ENCODE measurements around the gene C1QL2.

Gene C1QL2

DNA sequence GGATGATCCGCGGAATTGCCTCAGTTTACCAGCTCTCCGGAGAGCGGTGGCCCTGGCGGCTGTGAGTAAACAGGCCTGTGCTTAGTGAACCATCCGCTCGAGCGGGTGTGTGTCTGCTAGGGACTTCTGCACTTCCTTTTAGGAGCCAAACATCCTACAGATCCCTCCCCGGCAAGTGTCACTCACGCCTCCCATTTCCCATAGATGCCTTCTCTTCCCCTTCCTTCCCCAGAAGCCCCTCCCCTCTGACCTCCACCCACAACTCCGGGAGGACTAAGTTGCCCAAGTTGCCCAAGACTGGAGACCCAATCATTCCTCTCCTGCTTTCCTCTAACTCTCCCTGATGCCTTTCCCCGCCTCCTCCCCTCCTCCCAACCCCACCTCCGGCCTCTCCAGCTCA, 2.9 kb downstream of the C1QL2 start:
- H3K27me3 ChIP-seq (ENCODE audit: control insufficient read depth, insufficient read depth, low read length) = peaks cover 72% of the 10 kb centered on the region
- no peaks in the 10 kb centered on the region for H3K9me3 ChIP-seq (ENCODE audit: control insufficient read depth, low read length)
- no peaks in the 10 kb centered on the region for H3K4me1 ChIP-seq (ENCODE audit: control insufficient read depth, insufficient read depth, low read length)
- H3K36me3 ChIP-seq (ENCODE audit: control insufficient read depth, insufficient read depth, low read length) = no peaks in the 10 kb centered on the region
- no peak overlapping the region for H3K4me3 ChIP-seq (ENCODE audit: low read length)
- no peak overlapping the region for H3K9ac ChIP-seq (ENCODE audit: low read length)

DNA sequence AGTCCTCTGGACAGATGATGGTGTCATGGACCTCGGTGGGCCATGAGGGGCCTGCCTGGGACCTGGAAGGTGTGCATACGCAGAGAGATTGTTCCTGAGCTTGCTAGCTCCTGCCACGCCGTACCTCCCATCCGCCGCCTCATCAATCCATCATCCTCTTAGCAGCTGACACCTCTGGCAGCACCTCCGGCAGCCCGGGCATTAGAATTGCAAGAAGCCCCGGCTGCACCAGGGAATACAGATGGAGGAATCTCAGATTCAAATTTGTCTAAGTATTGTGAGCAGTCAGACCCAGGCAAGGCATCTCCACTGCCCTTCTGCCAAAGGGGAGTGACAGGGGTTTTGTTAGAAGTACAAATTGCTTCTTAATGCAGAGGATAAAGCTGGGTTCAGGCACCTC, 4.5 kb downstream of the C1QL2 start:
- no peak overlapping the region for H3K4me3 ChIP-seq (ENCODE audit: low read length)
- H3K27me3 ChIP-seq (ENCODE audit: control insufficient read depth, insufficient read depth, low read length) = peaks cover 66% of the 10 kb centered on the region
- H3K9ac ChIP-seq (ENCODE audit: low read length) = no peak overlapping the region
- no peaks in the 10 kb centered on the region for H3K36me3 ChIP-seq (ENCODE audit: control insufficient read depth, insufficient read depth, low read length)
- no peaks in the 10 kb centered on the region for H3K9me3 ChIP-seq (ENCODE audit: control insufficient read depth, low read length)
- no peaks in the 10 kb centered on the region for H3K4me1 ChIP-seq (ENCODE audit: control insufficient read depth, insufficient read depth, low read length)

DNA sequence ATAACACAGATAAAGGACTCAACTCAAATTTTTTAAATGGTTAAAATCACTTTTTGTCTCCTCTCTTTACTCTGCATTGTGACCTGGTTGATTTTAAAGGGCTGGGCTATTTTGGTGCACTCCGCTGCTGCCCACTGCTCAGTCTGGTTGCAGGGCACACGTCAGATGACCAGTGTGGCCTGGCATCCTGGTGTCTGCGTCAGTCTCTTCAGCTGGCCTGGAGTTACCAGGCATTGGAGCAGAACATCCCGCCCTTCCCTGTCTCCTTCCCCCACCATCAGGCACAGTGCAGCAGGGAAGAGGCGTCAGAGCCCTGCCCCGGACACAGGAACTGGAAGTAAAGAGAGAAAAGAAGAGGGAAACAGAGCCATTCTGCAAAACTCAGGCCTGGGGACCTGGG, 8.9 kb downstream of the C1QL2 start:
- no peak overlapping the region for H3K9ac ChIP-seq (ENCODE audit: low read length)
- peaks cover 24% of the 10 kb centered on the region for H3K27me3 ChIP-seq (ENCODE audit: control insufficient read depth, insufficient read depth, low read length)
- H3K9me3 ChIP-seq (ENCODE audit: control insufficient read depth, low read length) = no peaks in the 10 kb centered on the region
- no peak overlapping the region for H3K4me3 ChIP-seq (ENCODE audit: low read length)
- H3K36me3 ChIP-seq (ENCODE audit: control insufficient read depth, insufficient read depth, low read length) = no peaks in the 10 kb centered on the region
- no peaks in the 10 kb centered on the region for H3K4me1 ChIP-seq (ENCODE audit: control insufficient read depth, insufficient read depth, low read length)

DNA sequence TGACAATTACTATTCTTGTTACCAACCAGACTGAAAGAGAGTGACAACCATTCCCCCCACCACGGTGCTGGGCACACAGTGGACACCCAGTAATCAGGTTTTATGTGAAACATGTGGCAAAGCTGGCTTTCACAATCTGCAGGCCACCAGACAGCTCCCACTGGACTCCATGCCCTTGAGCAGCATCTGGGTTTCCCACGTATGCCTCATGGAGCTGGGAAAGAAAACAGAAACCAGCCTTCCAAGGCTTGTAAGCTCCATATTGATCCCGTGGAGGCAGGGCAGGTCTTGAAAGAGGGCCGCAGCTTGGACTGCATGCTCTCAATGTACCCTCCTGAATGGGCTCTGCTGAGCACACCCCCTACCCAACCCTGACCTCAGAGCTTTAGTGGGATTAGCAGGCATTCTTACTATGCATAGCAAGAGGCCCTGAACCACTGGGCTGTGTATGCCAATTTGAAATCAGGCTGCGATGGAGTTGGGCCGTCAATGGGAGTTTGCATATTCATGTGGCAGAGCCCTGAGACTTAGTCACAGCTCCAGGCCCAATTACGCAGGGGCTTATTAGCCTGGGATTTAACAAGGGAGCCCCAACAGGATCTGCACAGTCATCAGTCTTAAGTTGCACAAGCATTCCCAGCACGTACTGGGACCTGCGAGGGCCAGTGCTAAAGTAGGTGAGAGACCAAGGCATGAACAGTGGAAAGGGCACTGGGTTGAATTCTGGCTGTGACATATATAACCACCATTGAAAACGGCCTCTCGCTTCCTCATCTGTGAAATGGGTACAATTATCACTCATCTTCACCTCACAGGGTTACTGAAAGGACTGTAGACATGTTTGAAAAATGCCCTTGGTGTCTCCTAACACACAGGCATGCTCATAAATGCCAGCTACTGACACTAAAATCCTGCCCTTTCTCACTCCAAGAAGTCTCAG, 10.5 kb downstream of the C1QL2 start:
- Histone ChIP-seq H3K4me1 (ENCODE audit: control insufficient read depth, insufficient read depth, low read length) (no peaks in the 10 kb centered on the region), H3K4me3 (ENCODE audit: low read length) (no peak overlapping the region), H3K9ac (ENCODE audit: low read length) (no peak overlapping the region), H3K36me3 (ENCODE audit: control insufficient read depth, insufficient read depth, low read length) (no peaks in the 10 kb centered on the region), H3K9me3 (ENCODE audit: control insufficient read depth, low read length) (no peaks in the 10 kb centered on the region), H3K27me3 (ENCODE audit: control insufficient read depth, insufficient read depth, low read length) (peaks cover 9% of the 10 kb centered on the region)

DNA sequence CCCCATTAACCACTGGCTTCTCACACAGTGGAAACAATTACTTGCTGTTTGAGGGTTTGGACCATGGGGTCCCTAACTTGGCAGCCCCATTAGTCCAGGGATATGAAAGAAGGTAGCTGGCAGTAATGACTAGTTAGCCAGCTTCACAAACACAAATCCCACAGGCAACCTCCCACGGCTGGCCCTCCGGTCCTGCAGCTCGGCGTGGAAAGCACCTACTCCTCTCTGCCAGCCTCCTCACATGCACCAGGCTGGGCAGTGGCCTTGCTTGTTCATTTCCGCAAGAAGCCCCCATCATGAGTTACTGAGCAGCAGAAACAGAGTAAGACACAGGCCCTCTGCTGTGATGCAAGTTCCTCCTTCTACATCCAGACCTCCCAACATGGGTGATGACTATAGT, 13.7 kb downstream of the C1QL2 start:
- H3K36me3 ChIP-seq (ENCODE audit: control insufficient read depth, insufficient read depth, low read length) = no peaks in the 10 kb centered on the region
- H3K27me3 ChIP-seq (ENCODE audit: control insufficient read depth, insufficient read depth, low read length) = peaks cover 3% of the 10 kb centered on the region
- H3K4me1 ChIP-seq (ENCODE audit: control insufficient read depth, insufficient read depth, low read length) = no peaks in the 10 kb centered on the region
- no peaks in the 10 kb centered on the region for H3K9me3 ChIP-seq (ENCODE audit: control insufficient read depth, low read length)
- H3K9ac ChIP-seq (ENCODE audit: low read length) = no peak overlapping the region
- H3K4me3 ChIP-seq (ENCODE audit: low read length) = no peak overlapping the region

DNA sequence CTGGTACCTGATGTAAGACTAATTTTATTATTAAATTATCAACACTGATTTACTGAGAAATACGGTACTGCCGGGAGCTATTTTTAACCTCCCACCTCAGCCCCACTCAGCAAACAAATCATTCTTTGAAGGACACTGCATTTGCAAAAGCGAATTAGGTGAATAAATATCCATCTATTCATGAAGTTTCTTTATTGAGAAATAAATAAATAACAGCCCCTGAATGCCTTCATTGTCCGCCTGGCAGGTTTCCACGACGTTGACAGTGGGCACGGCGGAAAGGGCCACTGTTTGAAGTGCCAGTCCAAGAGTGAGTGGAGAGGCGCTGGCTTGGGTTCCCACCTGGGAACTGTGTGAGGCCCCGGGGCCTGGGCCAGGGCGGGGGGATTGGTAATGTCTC, 15.7 kb downstream of the C1QL2 start:
- H3K9ac ChIP-seq (ENCODE audit: low read length) = no peak overlapping the region
- no peaks in the 10 kb centered on the region for H3K36me3 ChIP-seq (ENCODE audit: control insufficient read depth, insufficient read depth, low read length)
- H3K4me3 ChIP-seq (ENCODE audit: low read length) = no peak overlapping the region
- no peaks in the 10 kb centered on the region for H3K9me3 ChIP-seq (ENCODE audit: control insufficient read depth, low read length)
- no peaks in the 10 kb centered on the region for H3K4me1 ChIP-seq (ENCODE audit: control insufficient read depth, insufficient read depth, low read length)
- H3K27me3 ChIP-seq (ENCODE audit: control insufficient read depth, insufficient read depth, low read length) = no peaks in the 10 kb centered on the region

DNA sequence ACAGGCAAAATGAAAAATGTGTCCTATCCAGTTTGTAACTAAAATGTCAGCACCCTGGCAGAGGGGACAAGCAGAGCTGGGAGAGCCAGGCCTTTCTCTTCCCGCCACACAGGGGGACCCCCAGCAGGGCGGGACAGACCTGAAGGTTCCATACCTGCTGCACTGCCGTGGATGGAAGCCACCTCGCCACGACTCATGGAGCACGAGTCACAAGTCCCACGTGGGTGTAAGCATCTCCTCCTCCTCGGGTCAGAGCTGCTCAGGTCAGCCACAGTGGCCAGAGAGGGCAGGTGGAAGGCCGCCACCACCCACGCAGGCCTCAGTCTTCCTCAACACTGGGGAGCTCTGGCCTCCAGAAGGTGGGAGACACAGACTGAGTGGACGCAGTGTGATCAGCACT, 21.0 kb downstream of the C1QL2 start:
- Histone ChIP-seq H3K36me3 (ENCODE audit: control insufficient read depth, insufficient read depth, low read length) (no peaks in the 10 kb centered on the region), H3K4me1 (ENCODE audit: control insufficient read depth, insufficient read depth, low read length) (no peaks in the 10 kb centered on the region), H3K9ac (ENCODE audit: low read length) (no peak overlapping the region), H3K9me3 (ENCODE audit: control insufficient read depth, low read length) (no peaks in the 10 kb centered on the region), H3K27me3 (ENCODE audit: control insufficient read depth, insufficient read depth, low read length) (no peaks in the 10 kb centered on the region), H3K4me3 (ENCODE audit: low read length) (no peak overlapping the region)

DNA sequence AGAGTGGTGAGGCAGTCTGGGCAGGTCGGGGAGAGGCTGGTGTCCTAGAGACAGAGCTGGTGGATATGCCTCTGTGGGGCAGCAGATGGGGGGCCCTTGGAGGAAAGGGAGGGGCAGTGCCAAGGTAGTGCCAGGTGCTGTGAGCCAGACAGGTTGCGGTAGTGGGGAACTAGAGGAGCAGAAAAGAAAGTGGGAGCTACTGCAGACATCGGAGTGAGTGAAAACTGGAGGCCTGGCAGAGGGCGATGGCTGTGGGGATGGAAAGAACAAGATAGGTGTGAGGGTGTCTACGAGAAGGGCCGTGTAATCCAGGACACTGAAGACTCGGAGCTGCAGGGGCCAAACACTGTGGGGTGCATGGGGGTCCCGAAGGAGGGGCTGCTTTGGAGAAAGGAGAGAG, 21.7 kb downstream of the C1QL2 start:
- no peaks in the 10 kb centered on the region for H3K36me3 ChIP-seq (ENCODE audit: control insufficient read depth, insufficient read depth, low read length)
- H3K9me3 ChIP-seq (ENCODE audit: control insufficient read depth, low read length) = no peaks in the 10 kb centered on the region
- no peaks in the 10 kb centered on the region for H3K27me3 ChIP-seq (ENCODE audit: control insufficient read depth, insufficient read depth, low read length)
- no peak overlapping the region for H3K9ac ChIP-seq (ENCODE audit: low read length)
- H3K4me3 ChIP-seq (ENCODE audit: low read length) = no peak overlapping the region
- H3K4me1 ChIP-seq (ENCODE audit: control insufficient read depth, insufficient read depth, low read length) = no peaks in the 10 kb centered on the region

DNA sequence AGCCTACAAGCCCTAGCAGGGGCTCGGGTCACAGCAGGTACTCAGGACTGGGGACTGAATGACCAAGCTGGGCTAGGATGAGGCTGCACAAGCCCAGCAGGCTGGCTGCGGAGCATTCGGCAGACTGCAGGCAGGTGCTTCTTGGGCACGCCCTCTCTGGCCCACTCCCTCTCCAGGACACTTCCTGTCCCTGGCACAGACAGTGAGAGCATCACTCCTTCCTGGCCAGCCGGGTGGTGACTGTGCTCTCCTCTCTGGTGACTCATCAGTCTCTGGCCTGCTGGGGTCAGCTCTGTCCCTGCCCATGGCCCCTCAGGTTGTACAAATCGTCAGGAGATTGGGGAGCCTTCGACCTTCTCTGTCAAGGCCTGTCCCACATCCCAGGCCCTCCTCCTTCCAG, 22.5 kb downstream of the C1QL2 start:
- Histone ChIP-seq H3K9me3 (ENCODE audit: control insufficient read depth, low read length) (no peaks in the 10 kb centered on the region), H3K27me3 (ENCODE audit: control insufficient read depth, insufficient read depth, low read length) (no peaks in the 10 kb centered on the region), H3K36me3 (ENCODE audit: control insufficient read depth, insufficient read depth, low read length) (no peaks in the 10 kb centered on the region), H3K9ac (ENCODE audit: low read length) (no peak overlapping the region), H3K4me1 (ENCODE audit: control insufficient read depth, insufficient read depth, low read length) (no peaks in the 10 kb centered on the region), H3K4me3 (ENCODE audit: low read length) (no peak overlapping the region)

DNA sequence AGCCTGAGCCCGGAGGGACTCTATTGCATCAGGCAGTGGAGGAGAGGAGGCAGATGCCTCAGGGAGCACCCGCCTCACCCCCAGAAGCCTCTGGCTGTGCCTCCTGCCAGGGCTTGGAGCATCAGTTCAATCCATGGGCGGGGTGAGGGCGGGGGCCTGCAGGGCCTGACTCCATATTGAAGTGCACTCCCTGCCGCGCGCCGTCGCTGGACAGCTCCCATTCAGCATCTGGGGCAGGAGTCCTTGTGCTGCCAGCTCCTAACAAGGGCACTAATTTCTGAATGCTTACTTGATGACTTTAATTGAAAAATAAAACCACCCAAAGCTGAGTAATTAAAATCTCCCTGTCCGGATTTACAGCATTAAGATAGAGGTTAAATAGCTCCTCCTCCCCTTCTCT, 23.8 kb downstream of the C1QL2 start:
- Histone ChIP-seq H3K9me3 (ENCODE audit: control insufficient read depth, low read length) (no peaks in the 10 kb centered on the region), H3K4me1 (ENCODE audit: control insufficient read depth, insufficient read depth, low read length) (no peaks in the 10 kb centered on the region), H3K36me3 (ENCODE audit: control insufficient read depth, insufficient read depth, low read length) (no peaks in the 10 kb centered on the region), H3K9ac (ENCODE audit: low read length) (no peak overlapping the region), H3K27me3 (ENCODE audit: control insufficient read depth, insufficient read depth, low read length) (peaks cover under 1% of the 10 kb centered on the region), H3K4me3 (ENCODE audit: low read length) (no peak overlapping the region)

DNA sequence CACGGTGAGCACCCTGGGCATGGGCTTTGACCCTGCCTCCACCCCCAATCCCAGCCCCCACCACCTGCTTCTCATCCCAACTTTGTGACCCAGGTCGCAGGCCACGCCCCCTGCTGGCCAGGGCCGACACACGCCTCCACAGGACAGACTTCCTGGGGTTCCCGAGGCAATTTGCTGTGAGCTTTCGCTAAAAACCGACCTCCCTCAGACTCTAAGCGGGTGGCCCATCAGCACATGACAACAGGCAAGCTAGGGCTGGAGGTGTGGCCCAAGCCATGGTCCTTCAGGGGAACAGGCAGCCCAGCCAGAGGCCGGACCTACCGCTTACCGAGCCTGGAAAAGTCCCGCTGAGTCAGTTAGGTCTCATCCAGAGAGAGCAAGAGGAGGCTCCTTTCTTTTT, 31.9 kb downstream of the C1QL2 start:
- H3K9ac ChIP-seq (ENCODE audit: low read length) = no peak overlapping the region
- peaks cover 15% of the 10 kb centered on the region for H3K27me3 ChIP-seq (ENCODE audit: control insufficient read depth, insufficient read depth, low read length)
- no peak overlapping the region for H3K4me3 ChIP-seq (ENCODE audit: low read length)
- no peaks in the 10 kb centered on the region for H3K4me1 ChIP-seq (ENCODE audit: control insufficient read depth, insufficient read depth, low read length)
- no peaks in the 10 kb centered on the region for H3K36me3 ChIP-seq (ENCODE audit: control insufficient read depth, insufficient read depth, low read length)
- no peaks in the 10 kb centered on the region for H3K9me3 ChIP-seq (ENCODE audit: control insufficient read depth, low read length)

DNA sequence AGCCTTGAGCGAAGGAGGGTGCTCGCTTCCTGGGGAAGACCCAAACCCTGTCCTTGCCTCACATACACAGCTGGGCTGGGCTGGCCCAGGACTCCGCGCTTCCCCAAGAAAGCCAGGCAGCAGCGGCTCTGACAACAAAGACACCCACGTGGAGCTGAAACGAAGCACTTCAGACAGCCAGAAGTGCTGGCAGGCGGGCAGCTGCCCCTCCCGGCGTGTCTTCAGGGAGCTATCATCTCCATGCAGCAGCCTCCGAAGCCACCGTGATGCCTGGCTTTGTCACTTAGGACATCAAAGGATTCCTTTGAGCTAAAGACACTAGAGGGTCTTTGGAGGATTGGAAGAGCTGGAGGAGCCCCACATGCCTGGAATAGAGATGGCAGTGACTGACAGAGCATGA, 35.2 kb downstream of the C1QL2 start:
- Histone ChIP-seq H3K9me3 (ENCODE audit: control insufficient read depth, low read length) (no peaks in the 10 kb centered on the region), H3K36me3 (ENCODE audit: control insufficient read depth, insufficient read depth, low read length) (no peaks in the 10 kb centered on the region), H3K27me3 (ENCODE audit: control insufficient read depth, insufficient read depth, low read length) (peaks cover 12% of the 10 kb centered on the region), H3K9ac (ENCODE audit: low read length) (no peak overlapping the region), H3K4me3 (ENCODE audit: low read length) (no peak overlapping the region), H3K4me1 (ENCODE audit: control insufficient read depth, insufficient read depth, low read length) (no peaks in the 10 kb centered on the region)

DNA sequence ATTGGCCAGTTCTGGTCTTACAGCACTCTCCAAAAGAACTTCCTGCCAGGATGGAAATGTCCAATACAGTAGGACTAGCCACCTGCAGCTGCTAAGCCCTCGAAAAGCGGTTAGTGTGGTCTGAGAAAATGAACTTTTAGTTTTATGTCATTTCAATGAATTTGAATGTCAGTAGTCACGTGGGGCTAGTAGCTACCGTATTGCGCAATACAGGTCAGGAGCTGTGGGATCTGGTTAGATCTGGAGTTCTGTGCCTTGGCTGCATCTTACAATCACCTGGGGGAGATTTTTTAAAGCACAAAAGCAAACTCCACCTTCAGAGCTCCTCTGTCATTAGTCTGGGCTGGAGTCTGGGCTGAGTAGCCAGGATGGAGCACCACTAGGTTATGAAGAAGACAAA, 35.9 kb downstream of the C1QL2 start:
- H3K27me3 ChIP-seq (ENCODE audit: control insufficient read depth, insufficient read depth, low read length) = peaks cover 7% of the 10 kb centered on the region
- no peak overlapping the region for H3K4me3 ChIP-seq (ENCODE audit: low read length)
- H3K4me1 ChIP-seq (ENCODE audit: control insufficient read depth, insufficient read depth, low read length) = no peaks in the 10 kb centered on the region

More for the DNA sequence above, 35.9 kb downstream of the C1QL2 start:
- H3K9me3 ChIP-seq (ENCODE audit: control insufficient read depth, low read length) = no peaks in the 10 kb centered on the region
- H3K36me3 ChIP-seq (ENCODE audit: control insufficient read depth, insufficient read depth, low read length) = no peaks in the 10 kb centered on the region
- H3K9ac ChIP-seq (ENCODE audit: low read length) = no peak overlapping the region
